Measurements from ENCODE around the gene NPSR1. TPM values are rescaled to one million over a fixed set of nuclear protein-coding genes. Genes with fewer than 3 reads are reported as not detected.

Gene NPSR1
- polyA plus RNA-seq, 1 experiment: not detected

DNA sequence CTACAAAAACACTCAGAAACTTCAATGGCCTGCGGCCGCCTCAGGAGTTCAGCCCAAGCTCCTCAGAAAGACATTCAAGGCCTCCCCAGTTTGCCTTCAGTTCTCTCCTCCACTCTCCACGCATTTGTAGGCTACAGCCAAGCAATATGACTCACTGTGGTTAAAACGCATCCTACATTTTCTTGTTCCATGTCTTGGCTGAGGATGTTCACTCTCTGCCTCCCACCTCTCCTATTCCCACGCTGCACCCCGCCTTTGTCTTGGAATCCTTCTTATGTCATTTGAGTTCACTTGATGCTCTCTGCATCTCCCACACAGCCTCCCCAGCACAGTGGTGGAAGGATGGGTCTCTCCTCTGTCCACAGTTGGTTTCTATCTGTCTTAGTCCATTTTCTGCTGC lies 184.8 kb downstream of the NPSR1 start:
- Histone ChIP-seq H3K4me3 (ENCODE audit: low read depth, low read length) (no peak overlapping the region), H3K27ac (ENCODE audit: low read depth, low read length) (no peak overlapping the region), H3K27me3 (ENCODE audit: control insufficient read depth, insufficient read depth, low read length) (no peaks in the 10 kb centered on the region), H3K9me3 (ENCODE audit: control insufficient read depth, insufficient read depth, low read length) (no peaks in the 10 kb centered on the region)
- TF ChIP-seq CTCF (IDR thresholded peaks at IDR 0.05; ENCODE audit: low read depth, low read length): no peak
- CTCF ChIA-PET: no interaction called here
- POLR2A ChIA-PET: no interaction called here
- no peak for DNase-seq (ENCODE audit: low read depth, low spot score)

DNA sequence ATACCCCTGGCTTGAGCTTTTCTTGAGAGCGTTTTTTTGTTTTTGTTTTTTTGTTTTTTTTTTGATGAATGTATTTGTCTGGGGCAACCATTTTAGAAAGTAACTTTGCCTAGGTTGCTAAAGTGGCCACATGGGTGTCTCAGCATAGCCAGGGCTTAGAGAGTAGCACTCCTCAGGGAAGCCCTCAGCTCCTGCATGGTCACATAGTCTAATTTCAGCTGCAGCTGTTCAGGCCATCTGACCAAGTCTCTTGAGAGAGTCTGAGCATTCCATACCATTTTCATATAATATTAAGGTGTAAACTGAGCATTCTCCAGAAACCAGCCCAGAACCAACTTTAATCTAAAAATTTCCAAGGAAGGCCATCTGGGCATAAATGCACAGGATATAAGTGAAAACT lies 186.4 kb downstream of the NPSR1 start:
- no peaks in the 10 kb centered on the region for H3K27me3 ChIP-seq (ENCODE audit: control insufficient read depth, insufficient read depth, low read length)
- ChIA-PET CTCF (no interaction called here), POLR2A (no interaction called here)
- H3K27ac ChIP-seq (ENCODE audit: low read depth, low read length): no peak overlapping the region
- no peaks in the 10 kb centered on the region for H3K9me3 ChIP-seq (ENCODE audit: control insufficient read depth, insufficient read depth, low read length)
- no peak overlapping the region for H3K4me3 ChIP-seq (ENCODE audit: low read depth, low read length)
- no peak for TF ChIP-seq CTCF (IDR thresholded peaks at IDR 0.05; ENCODE audit: low read depth, low read length)
- DNase-seq (ENCODE audit: low read depth, low spot score): no peak

DNA sequence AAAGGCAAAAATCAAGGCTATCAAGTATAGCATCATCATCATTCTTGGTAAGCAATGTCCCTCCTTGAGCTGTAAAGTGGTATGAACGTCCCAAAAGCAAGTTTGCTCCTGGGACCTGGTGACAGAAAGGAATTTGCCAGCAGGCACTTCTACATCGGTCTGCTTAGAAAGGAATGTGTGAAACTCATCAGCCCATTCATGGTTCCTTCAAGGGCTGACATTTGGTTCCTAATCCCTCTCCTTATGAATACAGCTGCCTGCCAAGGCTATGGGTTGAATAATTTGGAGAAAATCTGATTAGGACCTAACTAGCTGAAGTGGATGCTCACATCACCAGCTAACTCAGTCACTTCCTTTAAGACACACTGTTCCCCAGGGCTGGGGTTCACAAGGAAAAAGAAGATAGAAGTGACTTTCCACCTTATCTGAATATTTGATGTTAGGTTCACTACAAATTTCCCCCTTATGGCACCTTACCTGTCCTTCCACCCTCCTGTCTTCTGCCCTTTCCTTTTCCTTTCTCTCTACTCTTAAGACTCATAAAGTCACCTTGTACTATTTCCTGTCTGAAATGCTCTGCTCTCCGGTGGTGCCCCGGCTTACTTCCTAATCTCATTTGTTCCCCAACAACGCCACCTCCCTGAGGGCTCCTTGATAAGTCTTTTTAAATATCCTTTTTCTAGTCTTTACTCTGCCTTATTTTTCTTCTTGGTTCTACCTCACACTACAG lies 187.1 kb downstream of the NPSR1 start:
- Histone ChIP-seq H3K4me3 (ENCODE audit: low read depth, low read length) (no peak overlapping the region), H3K27ac (ENCODE audit: low read depth, low read length) (no peak overlapping the region), H3K27me3 (ENCODE audit: control insufficient read depth, insufficient read depth, low read length) (no peaks in the 10 kb centered on the region), H3K9me3 (ENCODE audit: control insufficient read depth, insufficient read depth, low read length) (no peaks in the 10 kb centered on the region)
- POLR2A ChIA-PET: no interaction called here
- DNase-seq (ENCODE audit: low read depth, low spot score): no peak
- CTCF ChIA-PET: no interaction called here
- no peak for TF ChIP-seq CTCF (IDR thresholded peaks at IDR 0.05; ENCODE audit: low read depth, low read length)

- Histone ChIP-seq H3K9me3 (ENCODE audit: control insufficient read depth, insufficient read depth, low read length) (no peaks in the 10 kb centered on the region), H3K27me3 (ENCODE audit: control insufficient read depth, insufficient read depth, low read length) (no peaks in the 10 kb centered on the region), H3K4me3 (ENCODE audit: low read depth, low read length) (no peak overlapping the region), H3K27ac (ENCODE audit: low read depth, low read length) (no peak overlapping the region)
- TF ChIP-seq CTCF (IDR thresholded peaks at IDR 0.05; ENCODE audit: low read depth, low read length): no peak
- POLR2A ChIA-PET: no interaction called here
- CTCF ChIA-PET: no interaction called here
- no peak for DNase-seq (ENCODE audit: low read depth, low spot score)
These were observed 187.8 kb downstream of the NPSR1 start for GRCh38 chr7:34845666-34846361.

- H3K4me3 ChIP-seq (ENCODE audit: low read depth, low read length): no peak overlapping the region
- POLR2A ChIA-PET: no interaction called here
- no peak overlapping the region for H3K27ac ChIP-seq (ENCODE audit: low read depth, low read length)
- H3K27me3 ChIP-seq (ENCODE audit: control insufficient read depth, insufficient read depth, low read length): no peaks in the 10 kb centered on the region
- no peaks in the 10 kb centered on the region for H3K9me3 ChIP-seq (ENCODE audit: control insufficient read depth, insufficient read depth, low read length)
- CTCF ChIA-PET: no interaction called here
- no peak for TF ChIP-seq CTCF (IDR thresholded peaks at IDR 0.05; ENCODE audit: low read depth, low read length)
- no peak for DNase-seq (ENCODE audit: low read depth, low spot score)
These were observed 189.0 kb downstream of the NPSR1 start for GRCh38 chr7:34846976-34847375.
